Smooth muscle cell (in vitro differentiated cells): ENCODE data around the gene SPRED3. TPM values are rescaled to one million over a fixed set of nuclear protein-coding genes. Genes with fewer than 3 reads are reported as not detected.
A peak's percentile ranks its signal among the peaks of the same experiment; 100 is the strongest.

ENCODE experiments used
- DNase-seq: peaks from one replicate; lab custom pipeline; 2025; ENCODE audit not compliant: unreplicated experiment; lab: John Stamatoyannopoulos, UW
- H2AFZ ChIP-seq: fragments of 200-600 bp; sonication (generic); 2 replicates; pipeline ENCODE4 v1.6.0; 2016; ENCODE audit warnings: antibody characterized with exemption, low read depth, mild to moderate bottlenecking
- H3F3A ChIP-seq: fragments of 200-600 bp; sonication (generic); 2 replicates; pipeline ENCODE4 v1.6.0; 2017; ENCODE audit warnings: antibody characterized with exemption, low read depth
- H3K27ac ChIP-seq: fragments of 200-600 bp; sonication (generic); 2 replicates; pipeline ENCODE4 v1.5.1; 2016; ENCODE audit warnings: low read depth, mild to moderate bottlenecking
- H3K27me3 ChIP-seq: fragments of 200-600 bp; sonication (generic); 2 replicates; pipeline ENCODE4 v1.6.1; 2016; ENCODE audit warnings: low read depth, mild to moderate bottlenecking
- H3K36me3 ChIP-seq: fragments of 200-600 bp; sonication (generic); 2 replicates; pipeline ENCODE4 v1.5.1; 2016; ENCODE audit warnings: low read depth
- H3K4me1 ChIP-seq: fragments of 200-600 bp; sonication (generic); 2 replicates; pipeline ENCODE4 v1.5.1; 2016; ENCODE audit warnings: low read depth
- H3K4me2 ChIP-seq: fragments of 200-600 bp; sonication (generic); 2 replicates; pipeline ENCODE4 v1.6.0; 2016; ENCODE audit warnings: mild to moderate bottlenecking
- H3K4me3 ChIP-seq: fragments of 200-600 bp; sonication (generic); 2 replicates; pipeline ENCODE4 v1.5.1; 2016; ENCODE audit warnings: mild to moderate bottlenecking
- H3K79me2 ChIP-seq: fragments of 200-600 bp; sonication (generic); 2 replicates; pipeline ENCODE4 v1.6.0; 2016; ENCODE audit warnings: low read depth, mild to moderate bottlenecking
- H3K9ac ChIP-seq: fragments of 200-600 bp; sonication (generic); 2 replicates; pipeline ENCODE4 v1.6.0; 2016; ENCODE audit warnings: low read depth
- H3K9me3 ChIP-seq: fragments of 200-600 bp; sonication (generic); replicated peaks from 2 replicates; pipeline ENCODE4 v1.5.1; 2016; ENCODE audit warnings: low read depth
- H4K20me1 ChIP-seq: fragments of 200-600 bp; sonication (generic); 2 replicates; pipeline ENCODE4 v1.6.0; 2016; ENCODE audit warnings: low read depth
- WGBS: methylation state at CpG from one replicate; pipeline ENCODE4 v1.1.7; 2016; ENCODE audit warnings: low lambda C conversion rate; 5-methylcytosine and 5-hydroxymethylcytosine counted together
- polyA plus RNA-seq: library from polyadenylated mRNA; unstranded; fragments of >200 nt; fragmentation: Nextera tagmentation; extraction: Ambion mirVana; gene quantifications from 2 replicates; pipeline ENCODE4 v1.2.1, GENCODE V29; 2016
- total RNA-seq: library from RNA; depleted of rRNA; stranded (reverse); fragments of >200 nt; gene quantifications from 2 replicates; pipeline ENCODE4 v1.2.3, GENCODE V29; 2014
- TF ChIP-seq, protein P1 (sequence below): fragments of 200-600 bp; sonication (generic); IDR thresholded peaks from 2 replicates; pipeline ENCODE4 v1.5.1; 2017; ENCODE audit warnings: borderline replicate concordance, mild to moderate bottlenecking, antibody characterized with exemption; ENCODE audit not compliant: insufficient read depth, poor library complexity, severe bottlenecking

The SPRED3 gene
- total and polyA plus RNA-seq, 2 experiments from 2014 or later = 1.8 to 3.0 TPM

DNA sequence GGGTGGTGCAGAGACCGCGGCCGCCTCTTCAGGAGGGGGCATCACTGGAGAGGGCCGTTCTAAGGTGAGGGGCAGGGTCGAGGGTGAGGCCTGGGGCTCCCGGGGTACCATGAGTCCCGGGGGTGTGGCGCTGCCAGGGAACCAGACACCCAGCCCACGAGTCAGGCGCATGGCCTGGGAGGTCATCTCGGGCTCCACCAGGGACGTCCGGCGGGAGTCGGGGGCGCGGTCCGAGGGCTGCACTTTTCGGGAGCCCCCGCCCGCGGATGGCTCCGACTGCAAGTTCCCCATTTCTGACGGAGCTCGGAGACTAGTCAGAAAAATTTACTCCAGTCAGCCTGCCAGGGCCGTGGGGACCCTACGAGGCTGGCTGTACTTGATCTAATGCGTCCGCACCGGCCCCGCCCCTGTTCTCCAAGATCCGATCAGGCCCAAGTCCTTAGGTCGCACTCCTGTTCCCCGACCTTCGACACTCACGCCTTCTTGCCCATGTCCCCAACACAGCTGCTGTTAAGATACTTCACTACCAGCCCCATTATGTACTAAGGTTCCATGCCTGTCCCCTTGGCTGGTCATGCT is 1.4 kb upstream of the SPRED3 start:
- H2AFZ ChIP-seq = no peak overlapping the region
- no peaks in the 10 kb centered on the region for H3K36me3 ChIP-seq
- H3K27me3 ChIP-seq = no peaks in the 10 kb centered on the region
- DNase-seq = no peak
- H3K9me3 ChIP-seq = no peaks in the 10 kb centered on the region
- H3K4me1 ChIP-seq = peaks cover 4% of the 10 kb centered on the region
- no peak overlapping the region for H3K9ac ChIP-seq
- TF ChIP-seq, protein P1, sequence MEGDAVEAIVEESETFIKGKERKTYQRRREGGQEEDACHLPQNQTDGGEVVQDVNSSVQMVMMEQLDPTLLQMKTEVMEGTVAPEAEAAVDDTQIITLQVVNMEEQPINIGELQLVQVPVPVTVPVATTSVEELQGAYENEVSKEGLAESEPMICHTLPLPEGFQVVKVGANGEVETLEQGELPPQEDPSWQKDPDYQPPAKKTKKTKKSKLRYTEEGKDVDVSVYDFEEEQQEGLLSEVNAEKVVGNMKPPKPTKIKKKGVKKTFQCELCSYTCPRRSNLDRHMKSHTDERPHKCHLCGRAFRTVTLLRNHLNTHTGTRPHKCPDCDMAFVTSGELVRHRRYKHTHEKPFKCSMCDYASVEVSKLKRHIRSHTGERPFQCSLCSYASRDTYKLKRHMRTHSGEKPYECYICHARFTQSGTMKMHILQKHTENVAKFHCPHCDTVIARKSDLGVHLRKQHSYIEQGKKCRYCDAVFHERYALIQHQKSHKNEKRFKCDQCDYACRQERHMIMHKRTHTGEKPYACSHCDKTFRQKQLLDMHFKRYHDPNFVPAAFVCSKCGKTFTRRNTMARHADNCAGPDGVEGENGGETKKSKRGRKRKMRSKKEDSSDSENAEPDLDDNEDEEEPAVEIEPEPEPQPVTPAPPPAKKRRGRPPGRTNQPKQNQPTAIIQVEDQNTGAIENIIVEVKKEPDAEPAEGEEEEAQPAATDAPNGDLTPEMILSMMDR = no peak
- 28% methylated on average over 33 of the region's 36 CpGs for WGBS
- peaks cover 54% of the 10 kb centered on the region for H4K20me1 ChIP-seq
- peak overlapping the region; percentile 71 for H3K4me3 ChIP-seq
- peak overlapping the region; percentile 95 for H3K4me2 ChIP-seq
- H3F3A ChIP-seq = peaks cover 10% of the 10 kb centered on the region
- H3K27ac ChIP-seq = no peak overlapping the region
- H3K79me2 ChIP-seq = no peaks in the 10 kb centered on the region

DNA sequence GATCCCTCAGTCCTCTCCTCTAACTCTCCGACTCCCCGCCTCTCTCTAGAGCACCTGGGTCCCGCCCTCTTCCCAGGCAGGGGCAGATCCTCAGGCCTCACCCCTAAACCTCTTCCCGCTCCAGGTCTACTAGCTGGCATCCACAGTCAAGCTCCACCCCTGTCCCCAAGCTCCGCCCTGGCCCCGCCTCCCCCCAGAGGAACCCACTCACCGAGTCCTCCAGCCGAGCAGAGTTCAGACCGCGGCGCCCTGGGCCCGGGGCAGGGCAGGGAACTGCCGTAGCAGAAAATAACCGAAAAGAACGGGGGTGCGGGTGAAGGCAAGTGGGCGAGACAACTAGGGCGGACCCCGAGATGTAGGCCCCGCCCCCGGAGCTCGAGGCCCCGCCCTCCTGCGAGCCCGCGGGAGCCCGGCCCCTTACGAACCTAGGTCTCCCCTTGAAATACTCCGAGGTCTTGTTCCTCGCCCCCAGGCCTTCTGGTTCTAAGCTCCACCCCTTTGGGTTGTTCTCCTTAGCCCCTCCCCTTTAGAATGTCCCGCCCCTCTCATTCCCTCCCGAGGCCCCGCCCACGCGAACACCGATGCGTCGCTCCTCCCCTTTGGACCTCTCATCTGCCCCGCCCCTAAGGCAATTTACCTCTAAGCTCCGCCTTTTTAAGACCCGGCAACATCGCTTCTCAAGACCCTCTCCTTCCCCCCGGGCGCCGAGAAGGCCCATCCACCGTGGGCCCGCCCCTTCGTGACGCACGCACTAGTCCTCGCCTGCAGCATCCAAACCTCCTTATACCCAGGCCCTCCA is 748 bp upstream of the SPRED3 start, which contains the start of gene GGN:
Gene GGN, minus strand, starts transcription at position 485 of the 799 bp plus-strand sequence. CDS start 773 bp downstream, outside the sequence.
- Histone ChIP-seq H3K4me3 (peak within 1 kb of the TSS; percentile 71), H3K9me3 (no peaks in the 10 kb centered on the region), H3K4me2 (peak within 1 kb of the TSS; percentile 95), H3F3A (peaks cover 10% of the 10 kb centered on the region), H3K36me3 (no peaks in the 10 kb centered on the region), H3K4me1 (peaks cover 4% of the 10 kb centered on the region), H2AFZ (no peak within 1 kb of the TSS), H3K9ac (peak within 1 kb of the TSS; percentile 63), H3K27me3 (no peaks in the 10 kb centered on the region), H3K79me2 (no peaks in the 10 kb centered on the region), H4K20me1 (peaks cover 47% of the 10 kb centered on the region), H3K27ac (peak within 1 kb of the TSS; percentile 68)
- WGBS = 2% methylated on average over 40 of the region's 51 CpGs
- TF ChIP-seq, protein P1 = no peak
- DNase-seq = peak; percentile 92

DNA sequence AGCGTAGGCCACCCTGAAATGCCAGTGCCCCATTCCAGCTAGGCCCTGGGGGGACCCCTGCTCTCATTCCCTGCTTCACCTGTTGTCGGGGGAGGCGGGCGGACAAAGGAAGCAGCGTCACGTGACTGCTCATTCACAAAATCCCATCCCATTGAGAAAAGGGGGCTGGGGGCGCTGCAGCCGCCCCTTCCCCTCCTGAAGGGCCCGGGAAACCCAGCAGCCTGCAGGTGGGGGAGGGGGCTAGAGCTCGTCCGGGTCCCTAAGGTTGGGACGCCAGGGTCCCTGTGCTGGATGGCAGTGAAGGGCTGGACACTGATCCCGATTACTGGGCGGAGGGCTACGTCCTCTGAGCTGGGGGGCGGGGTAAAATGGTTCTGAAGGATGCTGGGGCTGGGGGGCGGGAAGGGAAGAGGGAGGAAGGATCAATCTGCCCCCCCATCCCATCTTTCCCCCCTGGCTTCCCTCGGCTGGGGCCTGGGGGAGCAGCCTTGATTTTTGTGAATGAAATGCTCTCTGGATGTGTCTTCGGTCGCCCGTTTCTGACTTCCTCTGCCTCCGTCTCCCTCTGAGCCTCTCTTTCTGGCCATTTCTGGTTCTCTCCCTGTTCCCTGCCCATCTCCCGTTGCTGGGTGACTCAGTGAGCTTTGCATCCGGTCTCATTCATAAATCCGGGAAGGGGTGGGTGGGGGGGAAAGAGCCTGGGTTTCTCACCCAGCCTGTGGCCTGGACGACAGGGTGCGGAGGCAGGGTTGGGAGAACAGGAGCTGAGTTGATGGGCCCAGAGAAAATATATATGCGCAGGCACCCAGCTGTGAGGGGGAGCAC is 816 bp downstream of the SPRED3 start:
- 2% methylated on average over 21 of the region's 28 CpGs for WGBS
- Histone ChIP-seq H2AFZ (no peak overlapping the region), H3K4me1 (peaks cover 4% of the 10 kb centered on the region), H4K20me1 (peaks cover 31% of the 10 kb centered on the region), H3K27ac (peak overlapping the region; percentile 68), H3K27me3 (no peaks in the 10 kb centered on the region), H3K36me3 (no peaks in the 10 kb centered on the region), H3K4me3 (peak overlapping the region; percentile 71), H3K9me3 (no peaks in the 10 kb centered on the region), H3F3A (peaks cover 5% of the 10 kb centered on the region), H3K4me2 (peak overlapping the region; percentile 95), H3K79me2 (no peaks in the 10 kb centered on the region), H3K9ac (peak overlapping the region; percentile 63)
- TF ChIP-seq, protein P1 = no peak
- DNase-seq = peak; percentile 33
